GM13976 (cell line): ENCODE results near the gene MTNR1B.

Source experiments
- DNase-seq: peaks from one replicate; pipeline ENCODE4 v3.0.0; 2012; ENCODE audit warnings: low spot score
- in situ Hi-C: fragments of 300-500 bp; cut with MboI; formaldehyde crosslinking; loops from one replicate; pipeline ENCODE4 v1.12.0; 2022; ENCODE audit warnings: low sequenced_read_pairs, mixed read lengths, inconsistent platforms; ENCODE audit not compliant: unreplicated experiment
- TF ChIP-seq, protein P1 (sequence below): IDR thresholded peaks from 2 replicates; pipeline ENCODE4 v1.5.1; 2012; ENCODE audit warnings: borderline replicate concordance, mild to moderate bottlenecking; ENCODE audit not compliant: insufficient read depth; ENCODE audit errors: extremely low read depth, missing control alignments, control extremely low read depth

MTNR1B gene

DNA sequence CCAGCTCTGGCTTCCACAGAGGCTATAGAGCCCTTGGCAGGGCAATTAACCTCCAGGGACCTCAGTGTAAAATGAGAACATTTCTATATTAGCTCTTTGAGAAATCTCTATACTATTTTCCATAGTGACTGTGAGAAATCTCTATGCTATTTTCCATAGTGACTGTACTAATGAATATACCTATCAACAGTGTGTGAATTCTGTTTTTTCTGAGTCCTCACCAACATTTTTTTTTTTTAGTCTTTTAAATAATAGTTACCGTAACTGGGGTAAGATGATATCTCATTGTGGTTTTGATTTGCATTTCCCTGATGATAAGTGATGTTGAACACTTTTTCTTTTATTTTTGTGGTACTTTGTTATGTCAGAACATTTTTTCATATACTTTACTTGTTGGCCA lies 7.0 kb upstream of the MTNR1B start:
- TF ChIP-seq, protein P1, sequence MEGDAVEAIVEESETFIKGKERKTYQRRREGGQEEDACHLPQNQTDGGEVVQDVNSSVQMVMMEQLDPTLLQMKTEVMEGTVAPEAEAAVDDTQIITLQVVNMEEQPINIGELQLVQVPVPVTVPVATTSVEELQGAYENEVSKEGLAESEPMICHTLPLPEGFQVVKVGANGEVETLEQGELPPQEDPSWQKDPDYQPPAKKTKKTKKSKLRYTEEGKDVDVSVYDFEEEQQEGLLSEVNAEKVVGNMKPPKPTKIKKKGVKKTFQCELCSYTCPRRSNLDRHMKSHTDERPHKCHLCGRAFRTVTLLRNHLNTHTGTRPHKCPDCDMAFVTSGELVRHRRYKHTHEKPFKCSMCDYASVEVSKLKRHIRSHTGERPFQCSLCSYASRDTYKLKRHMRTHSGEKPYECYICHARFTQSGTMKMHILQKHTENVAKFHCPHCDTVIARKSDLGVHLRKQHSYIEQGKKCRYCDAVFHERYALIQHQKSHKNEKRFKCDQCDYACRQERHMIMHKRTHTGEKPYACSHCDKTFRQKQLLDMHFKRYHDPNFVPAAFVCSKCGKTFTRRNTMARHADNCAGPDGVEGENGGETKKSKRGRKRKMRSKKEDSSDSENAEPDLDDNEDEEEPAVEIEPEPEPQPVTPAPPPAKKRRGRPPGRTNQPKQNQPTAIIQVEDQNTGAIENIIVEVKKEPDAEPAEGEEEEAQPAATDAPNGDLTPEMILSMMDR, result no peak
- in situ Hi-C loops, result no loop called here

DNA sequence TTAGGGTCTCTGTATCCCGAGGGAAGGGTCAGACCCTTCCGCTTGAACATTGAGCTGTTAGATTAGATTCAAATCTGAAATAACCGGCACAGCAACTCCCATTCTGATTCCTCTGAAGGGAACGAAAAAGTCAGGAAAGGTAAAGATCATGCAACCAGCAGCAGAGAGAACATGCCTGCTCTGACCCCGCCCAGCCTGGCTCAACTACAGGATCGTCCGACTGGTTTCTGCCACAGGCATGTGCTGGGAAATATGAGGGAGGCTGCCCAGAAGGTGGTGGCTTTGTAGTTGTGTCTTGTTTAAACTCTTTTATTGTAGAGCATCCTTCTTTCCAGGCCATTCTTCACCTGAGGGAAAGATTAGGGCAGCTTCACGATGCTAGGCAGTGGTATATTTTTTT lies 5.0 kb upstream of the MTNR1B start:
- TF ChIP-seq, protein P1, result no peak
- in situ Hi-C loops, result no loop called here
- DNase-seq, result no peak

More for the DNA sequence above, 7.0 kb upstream of the MTNR1B start:
- no peak for DNase-seq

DNA sequence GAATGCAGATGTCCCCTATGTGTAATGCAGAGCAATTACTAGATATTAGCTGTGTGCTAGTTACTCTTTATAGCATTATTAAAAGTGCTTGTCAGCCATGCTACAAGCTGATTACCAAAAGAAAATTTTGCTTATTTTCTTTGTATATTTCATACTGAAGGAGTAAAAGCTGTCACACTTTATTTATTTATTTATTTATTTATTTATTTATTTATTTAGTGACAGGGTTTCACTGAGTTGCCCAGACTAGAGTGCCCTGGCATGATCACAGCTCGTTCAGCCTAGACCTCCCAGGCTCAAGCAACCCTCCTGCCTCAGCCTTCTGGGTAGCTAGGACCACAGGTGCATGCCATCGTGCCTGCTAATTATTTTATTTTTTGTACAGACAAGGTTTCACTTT lies 4.3 kb upstream of the MTNR1B start:
- TF ChIP-seq, protein P1, result no peak
- no peak for DNase-seq
- in situ Hi-C loops, result no loop called here

DNA sequence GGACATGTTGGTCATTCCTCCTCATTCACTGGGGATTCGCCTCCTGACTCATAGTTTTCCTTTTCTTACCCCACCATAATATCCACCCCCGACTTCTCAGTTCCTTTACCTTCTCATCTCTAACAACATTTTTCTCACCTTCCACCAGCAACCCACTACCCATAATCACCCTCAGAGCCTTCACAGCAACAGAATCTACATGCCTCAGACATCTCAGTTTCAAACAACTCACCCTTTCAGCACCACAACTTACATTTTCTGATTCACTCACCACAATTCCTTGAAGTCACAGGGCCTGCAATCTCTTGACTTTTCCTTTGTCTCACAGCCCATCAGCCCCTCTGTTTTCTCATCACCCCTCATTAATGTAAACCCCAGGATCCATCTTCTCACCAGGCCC lies 2.3 kb upstream of the MTNR1B start:
- in situ Hi-C loops, result no loop called here
- TF ChIP-seq, protein P1, result no peak
- no peak for DNase-seq

DNA sequence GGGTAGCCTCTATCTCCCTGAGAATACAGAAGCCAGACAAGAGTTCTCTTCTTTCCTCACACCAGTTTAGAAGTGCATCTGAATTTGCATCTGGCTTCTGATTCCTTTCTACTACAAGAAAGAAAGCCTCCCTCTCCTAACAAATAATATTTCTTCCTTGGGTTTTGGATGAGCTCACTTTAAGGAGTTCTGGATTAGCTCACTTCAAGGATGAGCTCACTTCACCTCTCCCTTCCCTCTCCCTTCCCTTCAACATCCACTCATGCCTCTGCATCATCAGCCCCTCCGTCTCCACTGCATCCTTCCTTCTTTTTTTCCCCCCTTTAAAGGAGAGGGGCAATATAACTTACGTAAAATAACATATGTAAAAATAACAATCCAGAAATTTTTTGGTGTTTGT lies 1.6 kb upstream of the MTNR1B start:
- in situ Hi-C loops, result no loop called here
- no peak for DNase-seq
- TF ChIP-seq, protein P1, result no peak

DNA sequence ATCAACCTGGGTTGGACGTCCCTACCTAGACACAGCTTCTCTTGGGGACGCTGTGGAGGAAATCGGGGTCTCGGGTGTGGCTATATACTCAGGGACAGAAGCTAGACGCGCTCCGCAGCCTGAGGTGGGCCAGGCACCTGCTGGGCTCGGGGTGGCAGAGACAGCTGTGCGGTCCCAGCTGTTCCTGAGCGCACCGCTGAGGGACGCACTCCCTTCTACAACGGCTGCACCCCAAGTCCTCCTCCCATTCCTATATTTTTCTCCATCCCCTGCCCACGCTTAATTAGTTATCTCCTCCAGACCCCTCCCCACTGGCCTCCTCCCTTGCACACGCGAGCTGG lies 188 bp upstream of the MTNR1B start:
- no peak for DNase-seq
- TF ChIP-seq, protein P1, result no peak
- in situ Hi-C loops, result no loop called here

DNA sequence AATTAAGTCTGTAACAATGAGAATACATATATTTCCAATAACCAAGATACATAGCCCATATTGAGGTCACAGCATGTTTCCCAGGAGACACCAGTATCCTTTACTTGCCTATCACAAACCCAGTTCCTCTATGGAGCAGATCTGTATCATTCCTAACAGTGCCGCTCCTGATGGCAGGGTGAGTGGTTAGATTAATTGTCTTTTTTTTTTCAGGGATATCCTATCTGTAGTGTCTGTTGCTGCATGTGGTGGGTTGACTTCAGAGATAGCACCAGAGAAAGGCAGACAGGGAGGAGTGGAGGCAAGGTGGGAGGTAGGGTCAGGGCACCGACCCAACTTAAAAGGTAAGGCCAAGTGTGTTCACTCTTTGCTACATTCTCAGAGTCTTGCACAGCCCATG lies 2.8 kb downstream of the MTNR1B start:
- in situ Hi-C loops, result no loop called here
- no peak for DNase-seq
- TF ChIP-seq, protein P1, result no peak
